SK-N-SH treated with all-trans-retinoic acid at 6 μM for 48 hours (cell line): ENCODE data around the gene TMEM37.

Source experiments
- ARNTL ChIP-seq: fragments of 450-650 bp; formaldehyde crosslinking; IDR thresholded peaks from 2 replicates; pipeline ENCODE4 v1.5.0; 2020; ENCODE audit warnings: low read depth, mild to moderate bottlenecking, moderate library complexity, borderline replicate concordance
- CSDC2 ChIP-seq: fragments of 250-450 bp; sonication (Bioruptor Pico); IDR thresholded peaks from 2 replicates; pipeline ENCODE4 v1.5.0; 2020; ENCODE audit warnings: mild to moderate bottlenecking, moderate library complexity
- SNAI2 ChIP-seq: fragments of 250-450 bp; sonication (Bioruptor Pico); IDR thresholded peaks from 2 replicates; pipeline ENCODE4 v1.5.0; 2020; ENCODE audit warnings: mild to moderate bottlenecking, moderate library complexity
- ZC3H10 ChIP-seq: fragments of 250-450 bp; sonication (Bioruptor Pico); IDR thresholded peaks from 2 replicates; pipeline ENCODE4 v1.5.1; 2021; ENCODE audit warnings: mild to moderate bottlenecking, moderate library complexity
- ZFP3 ChIP-seq: fragments of 250-450 bp; sonication (Bioruptor Pico); IDR thresholded peaks from 2 replicates; pipeline ENCODE4 v1.5.0; 2020; ENCODE audit warnings: mild to moderate bottlenecking, moderate library complexity
- ZFP30 ChIP-seq: fragments of 450-650 bp; formaldehyde crosslinking; IDR thresholded peaks from 2 replicates; pipeline ENCODE4 v1.5.0; 2022; ENCODE audit warnings: mild to moderate bottlenecking, moderate library complexity
- ZNF70 ChIP-seq: fragments of 450-650 bp; formaldehyde crosslinking; IDR thresholded peaks from 2 replicates; pipeline ENCODE4 v1.5.0; 2020; ENCODE audit warnings: mild to moderate bottlenecking, moderate library complexity
- TF ChIP-seq, protein P1 (sequence below): fragments of 250-450 bp; sonication (Bioruptor Pico); IDR thresholded peaks from 2 replicates; pipeline ENCODE4 v1.8.0; 2020; ENCODE audit warnings: mild to moderate bottlenecking, moderate library complexity, borderline replicate concordance
- TF ChIP-seq, protein P2 (sequence below): fragments of 250-450 bp; sonication (Bioruptor Pico); IDR thresholded peaks from 2 replicates; pipeline ENCODE4 v1.5.0; 2020; ENCODE audit warnings: mild to moderate bottlenecking, moderate library complexity

DNA sequence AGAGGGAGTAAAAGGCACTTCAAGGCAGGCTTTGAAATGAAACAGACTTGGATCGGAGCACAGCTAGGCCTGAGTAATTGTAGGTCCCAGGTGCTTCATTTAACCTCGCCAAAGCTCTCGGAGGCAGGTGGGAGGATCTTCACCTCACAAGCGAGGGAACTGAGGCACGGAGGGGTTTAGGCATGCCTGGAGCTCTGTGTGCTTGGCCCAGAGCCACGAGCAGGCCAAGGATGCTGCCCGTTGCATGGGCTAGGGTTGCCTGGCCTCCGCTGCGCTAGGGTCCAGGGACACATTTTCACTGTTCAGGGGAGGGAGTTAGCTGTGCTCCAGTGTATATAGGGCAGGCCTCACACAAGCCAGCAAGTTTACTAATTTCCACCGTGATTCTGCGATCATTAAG, 11.2 kb downstream of the TMEM37 start:
- TF ChIP-seq ZC3H10 (CRISPR knock-in tag) (no peak), SNAI2 (CRISPR knock-in tag) (no peak), ZFP30 (CRISPR knock-in tag) (no peak), ZNF70 (CRISPR knock-in tag) (no peak), ARNTL (CRISPR knock-in tag) (no peak), ZFP3 (CRISPR knock-in tag) (no peak), CSDC2 (CRISPR knock-in tag) (no peak)
- TF ChIP-seq, protein P1, sequence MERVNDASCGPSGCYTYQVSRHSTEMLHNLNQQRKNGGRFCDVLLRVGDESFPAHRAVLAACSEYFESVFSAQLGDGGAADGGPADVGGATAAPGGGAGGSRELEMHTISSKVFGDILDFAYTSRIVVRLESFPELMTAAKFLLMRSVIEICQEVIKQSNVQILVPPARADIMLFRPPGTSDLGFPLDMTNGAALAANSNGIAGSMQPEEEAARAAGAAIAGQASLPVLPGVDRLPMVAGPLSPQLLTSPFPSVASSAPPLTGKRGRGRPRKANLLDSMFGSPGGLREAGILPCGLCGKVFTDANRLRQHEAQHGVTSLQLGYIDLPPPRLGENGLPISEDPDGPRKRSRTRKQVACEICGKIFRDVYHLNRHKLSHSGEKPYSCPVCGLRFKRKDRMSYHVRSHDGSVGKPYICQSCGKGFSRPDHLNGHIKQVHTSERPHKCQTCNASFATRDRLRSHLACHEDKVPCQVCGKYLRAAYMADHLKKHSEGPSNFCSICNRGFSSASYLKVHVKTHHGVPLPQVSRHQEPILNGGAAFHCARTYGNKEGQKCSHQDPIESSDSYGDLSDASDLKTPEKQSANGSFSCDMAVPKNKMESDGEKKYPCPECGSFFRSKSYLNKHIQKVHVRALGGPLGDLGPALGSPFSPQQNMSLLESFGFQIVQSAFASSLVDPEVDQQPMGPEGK (CRISPR knock-in tag), result no peak
- TF ChIP-seq, protein P2, sequence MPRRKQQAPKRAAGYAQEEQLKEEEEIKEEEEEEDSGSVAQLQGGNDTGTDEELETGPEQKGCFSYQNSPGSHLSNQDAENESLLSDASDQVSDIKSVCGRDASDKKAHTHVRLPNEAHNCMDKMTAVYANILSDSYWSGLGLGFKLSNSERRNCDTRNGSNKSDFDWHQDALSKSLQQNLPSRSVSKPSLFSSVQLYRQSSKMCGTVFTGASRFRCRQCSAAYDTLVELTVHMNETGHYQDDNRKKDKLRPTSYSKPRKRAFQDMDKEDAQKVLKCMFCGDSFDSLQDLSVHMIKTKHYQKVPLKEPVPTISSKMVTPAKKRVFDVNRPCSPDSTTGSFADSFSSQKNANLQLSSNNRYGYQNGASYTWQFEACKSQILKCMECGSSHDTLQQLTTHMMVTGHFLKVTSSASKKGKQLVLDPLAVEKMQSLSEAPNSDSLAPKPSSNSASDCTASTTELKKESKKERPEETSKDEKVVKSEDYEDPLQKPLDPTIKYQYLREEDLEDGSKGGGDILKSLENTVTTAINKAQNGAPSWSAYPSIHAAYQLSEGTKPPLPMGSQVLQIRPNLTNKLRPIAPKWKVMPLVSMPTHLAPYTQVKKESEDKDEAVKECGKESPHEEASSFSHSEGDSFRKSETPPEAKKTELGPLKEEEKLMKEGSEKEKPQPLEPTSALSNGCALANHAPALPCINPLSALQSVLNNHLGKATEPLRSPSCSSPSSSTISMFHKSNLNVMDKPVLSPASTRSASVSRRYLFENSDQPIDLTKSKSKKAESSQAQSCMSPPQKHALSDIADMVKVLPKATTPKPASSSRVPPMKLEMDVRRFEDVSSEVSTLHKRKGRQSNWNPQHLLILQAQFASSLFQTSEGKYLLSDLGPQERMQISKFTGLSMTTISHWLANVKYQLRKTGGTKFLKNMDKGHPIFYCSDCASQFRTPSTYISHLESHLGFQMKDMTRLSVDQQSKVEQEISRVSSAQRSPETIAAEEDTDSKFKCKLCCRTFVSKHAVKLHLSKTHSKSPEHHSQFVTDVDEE, result no peak
